HG03280 (cell line): ENCODE results near the gene CALML5.
"Not testable (repeated sequence)": the region's sequence is repeated elsewhere in the genome, so short reads cannot be mapped to it uniquely, and the experiment has no call there.

Source experiments
- ATAC-seq: cut with Tn5 transposase; IDR thresholded peaks from one replicate; pipeline ENCODE4 v1.9.1; 2021; ENCODE audit warnings: mild to moderate bottlenecking, moderate library complexity; ENCODE audit not compliant: unreplicated experiment

CALML5 gene

GRCh38 chr10:5485948-5486852 is 13.2 kb downstream of the CALML5 start:
- ATAC-seq, result no peak

GRCh38 chr10:5485290-5485689 is 14.1 kb downstream of the CALML5 start:
- no peak for ATAC-seq

- no peak for ATAC-seq
Measured at GRCh38 chr10:5484205-5484604, 15.2 kb downstream of the CALML5 start.

- ATAC-seq, result no peak
Measured at GRCh38 chr10:5482016-5482415, 17.4 kb downstream of the CALML5 start.

- ATAC-seq, result no peak
Measured at GRCh38 chr10:5481121-5481520, 18.2 kb downstream of the CALML5 start.

GRCh38 chr10:5480162-5480941 is 19.0 kb downstream of the CALML5 start:
- ATAC-seq, result no peak

- ATAC-seq, result no peak
Measured at GRCh38 chr10:5479481-5480161, 19.7 kb downstream of the CALML5 start.

GRCh38 chr10:5478694-5479305 is 20.6 kb downstream of the CALML5 start:
- ATAC-seq, result no peak

GRCh38 chr10:5477948-5478693 is 21.2 kb downstream of the CALML5 start:
- no peak for ATAC-seq

GRCh38 chr10:5476918-5477525 is 22.3 kb downstream of the CALML5 start:
- ATAC-seq, result no peak

- not testable (repeated sequence) for ATAC-seq
Measured at GRCh38 chr10:5475974-5476807, 23.2 kb downstream of the CALML5 start.

GRCh38 chr10:5475088-5475487 is 24.3 kb downstream of the CALML5 start:
- ATAC-seq, result not testable (repeated sequence)

GRCh38 chr10:5474642-5475041 is 24.7 kb downstream of the CALML5 start:
- ATAC-seq, result not testable (repeated sequence)

- ATAC-seq, result no peak
Measured at GRCh38 chr10:5470062-5470751, 29.2 kb downstream of the CALML5 start.

GRCh38 chr10:5469353-5470061 is 29.9 kb downstream of the CALML5 start:
- no peak for ATAC-seq

GRCh38 chr10:5468262-5469106 is 30.9 kb downstream of the CALML5 start:
- ATAC-seq, result no peak
